ENCODE measurements around the gene PDZD2. TPM values are rescaled to one million over a fixed set of nuclear protein-coding genes. Genes with fewer than 3 reads are reported as not detected.

PDZD2 gene
- total RNA-seq, 4 donors from 2014 or later, result 34.1 to 91.4 (median 51.0) TPM

- TF ChIP-seq CTCF (IDR thresholded peaks at IDR 0.05; ENCODE audit: low read depth), result no peak
Measured at GRCh38 chr5:32058997-32059396, 420.1 kb downstream of the PDZD2 start.

- no peak for TF ChIP-seq CTCF (IDR thresholded peaks at IDR 0.05; ENCODE audit: low read depth)
Measured at GRCh38 chr5:32059761-32060530, 421.0 kb downstream of the PDZD2 start.

GRCh38 chr5:32061236-32061635 is 422.3 kb downstream of the PDZD2 start:
- TF ChIP-seq CTCF (IDR thresholded peaks at IDR 0.05; ENCODE audit: low read depth), result no peak

- TF ChIP-seq CTCF (IDR thresholded peaks at IDR 0.05; ENCODE audit: low read depth), result no peak
Measured at GRCh38 chr5:32066448-32066847, 427.5 kb downstream of the PDZD2 start.

- TF ChIP-seq CTCF (IDR thresholded peaks at IDR 0.05; ENCODE audit: low read depth), result no peak
Measured at GRCh38 chr5:32067774-32068470, 429.0 kb downstream of the PDZD2 start.

GRCh38 chr5:32068561-32068960 is 429.6 kb downstream of the PDZD2 start:
- TF ChIP-seq CTCF (IDR thresholded peaks at IDR 0.05; ENCODE audit: low read depth), result no peak

- TF ChIP-seq CTCF (IDR thresholded peaks at IDR 0.05; ENCODE audit: low read depth), result no peak
Measured at GRCh38 chr5:32069396-32069795, 430.5 kb downstream of the PDZD2 start.

Data from subcutaneous adipose tissue (tissue), 4 donors.